Cerebellar nuclear complex (tissue), 1 donor: ENCODE data around the gene GJC2.
"Not testable (repeated sequence)": the region's sequence is repeated elsewhere in the genome, so short reads cannot be mapped to it uniquely, and the experiment has no call there.

Experiments used
- DNase-seq, 2 experiments: peaks; one replicate each; lab custom pipeline; 2025; lab: John Stamatoyannopoulos, UW

The GJC2 gene

DNA sequence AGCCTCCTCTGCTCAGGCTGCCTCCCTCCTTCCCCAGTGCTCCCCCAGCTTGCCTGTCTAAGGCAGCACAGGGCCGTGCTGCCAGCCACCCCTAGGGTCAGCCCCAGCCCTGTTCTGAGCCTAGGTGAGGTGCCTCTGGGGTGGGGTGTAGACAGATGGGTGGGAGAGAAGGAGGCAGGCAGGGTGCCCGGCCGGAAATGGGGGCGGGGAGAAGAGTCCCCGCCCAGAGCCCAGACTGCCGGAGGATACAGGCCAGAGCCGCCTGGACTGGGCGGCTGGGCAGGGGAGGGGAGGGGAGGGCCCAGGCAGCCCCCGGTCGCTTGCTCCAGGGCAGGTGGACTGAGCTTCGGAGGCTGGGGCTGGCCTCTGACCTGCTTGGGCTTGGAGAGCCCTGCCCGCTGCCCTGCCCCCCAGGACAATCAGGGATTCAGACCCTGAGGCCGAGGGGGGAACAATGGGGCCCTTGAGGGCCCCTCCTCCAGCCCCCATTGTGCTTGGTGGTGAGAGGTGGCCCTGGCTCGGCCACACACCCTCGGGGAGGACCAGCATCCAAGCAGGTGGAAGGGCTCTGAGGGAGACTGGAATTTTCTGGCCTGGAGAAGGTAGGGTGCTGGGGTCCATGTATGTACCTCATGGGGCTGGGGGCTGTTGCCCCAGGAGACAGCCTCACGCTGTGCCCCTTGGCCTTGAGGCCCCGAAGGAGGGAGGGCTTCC, at the start of gene GJC2:
Gene GJC2 (plus strand): TSS at position 525 of the 714 bp plus-strand sequence. CDS start 7,829 bp downstream, outside the sequence.
- DNase-seq, result no peak

DNA sequence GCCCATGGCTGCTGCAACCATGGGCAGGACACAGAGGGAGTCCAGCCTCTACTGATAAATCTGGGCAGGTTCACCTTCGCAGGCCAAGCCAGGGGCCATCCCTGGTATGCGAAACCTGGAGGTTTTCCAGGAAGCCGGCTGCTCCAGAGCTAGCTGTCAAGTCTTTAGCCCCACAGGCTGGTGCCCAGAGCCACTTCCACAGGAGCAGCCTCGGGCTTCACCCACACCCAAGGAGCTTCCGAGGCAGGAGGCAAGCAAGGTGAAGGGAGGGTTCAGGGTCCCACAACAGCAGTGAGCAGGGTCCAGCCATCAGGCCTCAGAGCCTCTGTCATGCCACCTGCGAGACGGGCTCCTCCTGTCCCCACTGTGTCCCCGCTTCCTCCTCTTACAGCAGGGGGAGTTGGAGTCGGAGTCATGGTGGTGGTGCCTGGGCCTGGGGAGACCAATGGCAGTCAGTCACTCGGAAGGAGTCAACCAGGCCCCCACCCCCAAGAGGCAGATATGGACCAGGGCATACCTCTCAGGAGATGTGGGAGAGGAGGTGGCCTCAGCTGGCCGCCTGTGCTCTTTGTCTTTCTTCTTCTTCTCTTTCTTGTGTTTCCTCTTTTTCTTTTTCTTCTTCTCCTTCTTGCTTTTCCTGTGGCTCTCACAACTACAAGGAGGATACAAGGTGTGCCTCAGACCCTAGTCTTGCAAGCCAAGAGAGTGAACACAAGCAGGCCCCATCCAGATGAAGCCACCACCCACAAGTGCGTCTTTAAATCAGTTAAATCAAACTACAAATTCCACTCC, 48.7 kb upstream of the GJC2 start:
- no peak for DNase-seq

DNA sequence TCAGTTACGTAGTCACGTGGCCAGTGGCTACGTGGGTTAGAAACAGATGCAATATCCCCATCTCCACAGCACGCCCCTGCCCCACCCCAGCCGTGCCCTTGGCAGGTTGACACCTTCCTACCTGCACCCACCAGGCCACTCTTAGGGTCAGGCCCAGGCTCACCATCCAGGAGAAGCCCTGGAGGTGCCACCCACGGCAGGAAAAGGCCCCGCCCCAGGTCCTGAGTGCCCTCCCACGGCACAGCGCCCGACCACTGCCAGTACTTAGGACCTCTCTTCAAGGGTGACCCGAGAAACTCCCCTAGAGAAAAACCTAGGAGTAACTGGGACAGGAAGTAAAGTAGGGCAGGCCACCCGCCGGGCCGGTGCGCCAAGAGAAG, 48.1 kb upstream of the GJC2 start:
- no peak for DNase-seq

DNA sequence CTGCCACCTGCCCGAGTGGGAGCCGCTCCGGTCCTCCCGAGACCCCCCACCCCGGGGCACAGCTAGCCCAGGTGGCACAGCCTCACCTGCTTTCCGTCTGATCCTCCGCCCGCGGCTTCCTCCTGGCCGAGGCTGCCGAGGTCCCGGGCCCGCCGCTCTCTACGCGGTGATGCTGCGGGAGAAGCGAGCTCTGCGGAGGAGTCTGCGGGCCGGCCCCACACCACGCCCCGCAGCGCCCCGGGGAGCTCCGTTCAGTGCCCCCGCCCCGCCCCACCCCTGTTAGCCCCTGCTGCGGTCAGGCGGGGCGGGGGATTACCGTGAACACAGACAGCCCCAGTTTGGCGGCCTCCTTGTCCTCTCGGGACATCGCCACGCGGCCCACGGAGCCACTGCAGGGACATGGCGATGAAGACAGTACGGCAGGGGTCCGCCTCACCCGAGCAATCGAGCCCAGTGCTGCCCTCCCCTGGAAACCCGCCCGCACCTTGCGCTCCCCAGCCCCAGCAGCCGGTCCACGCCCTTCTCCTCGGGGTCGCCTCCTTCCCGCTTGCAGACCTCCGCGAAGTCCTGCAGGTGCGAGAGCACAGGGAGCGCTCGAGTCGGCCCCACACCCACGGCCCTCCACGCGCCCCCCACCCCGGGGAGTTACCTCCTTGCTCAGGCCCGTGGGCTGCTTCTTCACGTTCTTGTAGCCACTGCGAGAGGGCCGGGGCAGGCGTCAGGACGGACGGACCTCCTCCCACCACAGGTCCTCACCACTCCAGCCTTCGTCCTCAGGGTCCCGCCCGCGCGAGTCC, 47.5 kb upstream of the GJC2 start:
- no peak for DNase-seq

DNA sequence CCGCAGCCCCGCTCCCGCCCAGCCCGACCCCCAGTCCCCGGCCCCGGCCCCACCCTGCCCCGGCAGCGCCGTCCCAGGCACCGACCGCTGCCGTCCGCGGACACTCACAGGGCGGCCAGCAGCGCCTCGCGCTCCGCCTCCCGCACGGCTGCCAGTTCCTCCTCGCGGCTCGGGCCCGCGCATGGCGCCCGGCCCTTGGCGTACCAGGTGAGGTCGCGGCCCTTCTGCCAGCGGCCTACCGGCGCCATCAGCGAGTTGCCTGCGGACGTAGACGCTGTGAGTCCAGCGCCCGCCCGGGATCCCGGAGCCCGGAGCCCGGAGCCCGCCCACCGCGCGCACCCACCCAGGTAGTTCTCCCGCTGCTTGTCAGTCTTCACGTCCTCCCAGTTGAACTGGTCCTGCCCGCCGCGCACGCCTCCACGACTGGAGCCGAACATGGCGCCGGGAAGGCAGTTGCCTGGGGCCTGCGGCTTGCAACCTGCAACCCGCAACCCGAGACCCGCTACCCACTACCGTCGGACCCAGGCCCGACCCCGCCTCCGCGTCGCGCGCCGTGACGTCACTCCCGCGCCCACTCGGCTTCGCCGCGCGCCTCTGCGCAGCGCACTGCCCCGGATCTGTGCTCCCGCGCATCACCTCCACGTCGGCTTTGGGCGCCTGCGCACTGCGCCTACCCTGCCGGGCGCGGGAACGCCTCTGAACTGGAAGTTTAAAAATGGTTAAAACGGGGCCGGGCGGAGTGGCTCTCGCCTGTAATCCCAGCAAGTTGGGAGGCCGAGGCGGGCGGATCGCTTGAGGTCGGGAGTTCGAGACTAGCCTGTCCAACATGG, 46.7 kb upstream of the GJC2 start, which contains the start of gene C1orf35:
Gene C1orf35 (minus strand): TSS at position 535 of the 830 bp plus-strand sequence. CDS start 98 bp downstream, at position 437.
- peak in 1 of 2 experiments; percentile 19 for DNase-seq

DNA sequence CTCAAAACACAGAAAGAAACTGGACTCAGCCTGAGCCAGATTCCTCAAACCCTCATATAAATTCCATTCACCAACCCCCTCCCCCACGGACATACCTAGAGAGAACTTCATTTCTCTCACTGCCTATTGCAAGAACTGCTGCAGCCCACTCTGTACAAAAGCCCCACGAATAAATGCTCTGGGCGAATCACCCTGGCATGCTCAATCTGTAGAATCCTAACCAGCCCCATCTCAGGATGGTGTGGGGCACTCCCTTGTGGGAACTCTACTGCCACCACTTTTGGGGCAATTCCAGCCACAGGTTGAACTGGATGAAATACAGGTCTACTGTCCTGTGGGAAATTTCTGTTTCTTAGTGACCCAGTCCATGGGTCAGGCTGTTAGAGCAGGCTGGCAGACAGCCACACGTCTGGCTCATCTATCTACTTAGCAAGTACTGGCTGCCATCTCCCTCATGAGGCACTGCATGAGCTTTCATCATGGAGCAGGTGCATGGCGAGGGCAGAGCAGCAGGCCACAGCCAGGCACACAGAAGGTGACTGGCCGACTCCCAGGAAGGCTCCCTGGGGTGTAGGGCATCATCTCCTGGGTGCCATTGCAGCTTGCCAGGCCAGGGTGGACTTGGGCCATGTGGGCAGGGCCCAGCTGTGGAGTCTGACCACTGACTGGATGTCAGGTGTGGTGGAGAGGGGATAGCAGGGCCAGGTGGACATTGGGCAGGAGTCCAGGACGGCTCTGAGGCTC, 45.0 kb upstream of the GJC2 start:
- DNase-seq, result no peak

DNA sequence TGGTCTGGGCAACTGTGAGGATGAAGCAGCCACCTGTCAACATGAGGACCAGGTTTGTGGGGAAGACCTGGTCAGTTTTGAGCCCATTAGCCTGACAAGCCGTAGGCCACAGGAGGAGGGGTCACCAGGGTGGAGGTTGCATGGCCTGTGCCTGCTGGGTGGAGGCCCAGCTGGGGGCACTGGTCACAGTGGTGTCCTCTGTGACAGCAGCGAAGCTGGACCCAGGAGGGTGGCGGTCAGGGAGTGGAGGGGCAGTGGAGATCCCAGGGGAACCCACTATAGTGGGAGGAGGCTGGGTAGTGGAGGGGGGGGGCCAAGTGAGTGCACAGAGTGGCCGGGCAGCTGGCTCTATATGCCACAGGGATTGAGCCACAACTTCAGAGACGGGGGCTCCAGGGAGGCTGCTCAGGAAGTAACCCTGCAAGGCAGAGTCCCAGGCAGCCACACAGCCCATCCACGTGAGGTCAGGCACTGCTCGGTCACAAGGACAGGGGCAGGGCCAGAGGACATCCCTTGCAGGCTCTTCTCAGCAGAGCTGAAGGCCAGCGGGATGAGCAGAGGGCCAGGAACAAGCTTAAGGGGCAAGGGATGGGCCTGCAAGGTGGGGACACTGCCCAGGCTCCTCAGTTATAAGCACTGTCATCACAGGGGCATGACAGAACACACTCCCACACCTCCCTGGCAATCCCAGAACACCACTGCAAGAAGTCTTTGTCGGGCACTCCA, 44.3 kb upstream of the GJC2 start:
- no peak for DNase-seq

DNA sequence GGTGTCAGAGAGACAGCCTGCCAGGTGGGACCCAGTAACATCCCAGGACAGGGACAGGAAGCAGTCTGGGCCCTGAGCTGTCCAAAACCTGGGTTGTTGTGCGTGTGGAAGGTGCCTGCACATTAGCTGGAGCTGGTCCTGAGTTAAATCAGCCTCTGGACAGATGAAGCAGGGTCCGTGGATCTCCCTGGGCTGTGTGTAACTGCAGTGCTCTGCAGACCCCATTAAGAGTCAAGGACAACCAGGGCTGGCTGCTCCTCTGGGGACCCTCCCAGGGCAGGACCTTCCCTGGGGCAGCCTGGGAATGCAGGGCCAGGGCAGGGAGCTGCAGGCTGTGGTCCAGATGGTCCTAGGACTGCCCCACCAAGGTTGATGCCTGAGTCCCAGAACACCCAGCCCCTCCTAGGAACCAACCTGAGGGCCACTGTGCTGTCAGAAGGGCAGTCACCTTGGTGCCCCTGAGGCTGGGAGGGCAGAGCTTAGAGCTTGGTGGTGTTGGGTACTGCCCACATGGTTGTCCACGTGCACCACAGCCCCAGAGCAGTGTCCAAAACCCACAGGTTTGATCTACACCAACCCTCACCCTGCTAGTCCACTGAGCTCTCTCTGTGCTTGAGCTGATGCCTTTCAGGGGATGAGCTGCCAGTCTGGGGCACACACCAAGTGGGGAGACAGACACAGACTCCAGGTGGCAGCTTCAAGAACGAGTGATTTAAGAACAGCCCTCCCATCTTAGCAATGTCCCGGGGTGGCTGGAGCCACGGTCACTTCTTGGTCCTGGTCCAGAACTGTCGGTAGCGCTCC, 43.5 kb upstream of the GJC2 start:
- DNase-seq, result no peak

DNA sequence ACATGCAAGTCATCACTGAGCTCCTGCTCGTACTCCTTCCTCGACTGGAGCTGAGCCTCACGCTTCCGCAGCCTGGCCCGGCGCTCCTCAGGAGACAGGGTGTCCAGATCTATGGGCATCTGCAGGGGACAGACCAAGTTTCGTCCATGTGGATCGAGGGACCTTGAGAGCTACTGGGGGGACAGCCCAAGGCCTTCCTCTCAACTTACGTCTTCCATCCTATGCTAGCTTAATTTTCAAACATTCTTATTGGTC, 43.0 kb upstream of the GJC2 start:
- DNase-seq, result no peak

DNA sequence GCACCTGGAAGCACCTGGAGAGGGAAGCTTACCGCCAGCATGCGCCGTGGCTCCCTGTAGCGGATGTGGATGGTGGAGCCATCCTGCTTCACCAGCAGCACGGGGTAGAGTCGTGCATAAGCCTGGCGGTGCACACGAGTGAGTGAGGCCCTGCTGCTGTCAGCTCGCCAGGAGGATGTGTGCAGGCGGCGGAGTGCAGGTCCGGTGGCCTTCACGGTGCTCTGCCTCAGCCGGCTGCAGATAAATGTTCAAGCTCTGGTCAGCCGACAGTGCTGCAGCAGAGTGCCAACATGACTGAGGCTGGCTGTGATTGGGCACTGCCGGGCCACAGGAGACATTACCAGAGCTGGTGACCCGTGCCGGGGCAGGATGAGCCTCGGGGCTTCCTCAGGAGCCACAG, 42.1 kb upstream of the GJC2 start:
- DNase-seq, result no peak

DNA sequence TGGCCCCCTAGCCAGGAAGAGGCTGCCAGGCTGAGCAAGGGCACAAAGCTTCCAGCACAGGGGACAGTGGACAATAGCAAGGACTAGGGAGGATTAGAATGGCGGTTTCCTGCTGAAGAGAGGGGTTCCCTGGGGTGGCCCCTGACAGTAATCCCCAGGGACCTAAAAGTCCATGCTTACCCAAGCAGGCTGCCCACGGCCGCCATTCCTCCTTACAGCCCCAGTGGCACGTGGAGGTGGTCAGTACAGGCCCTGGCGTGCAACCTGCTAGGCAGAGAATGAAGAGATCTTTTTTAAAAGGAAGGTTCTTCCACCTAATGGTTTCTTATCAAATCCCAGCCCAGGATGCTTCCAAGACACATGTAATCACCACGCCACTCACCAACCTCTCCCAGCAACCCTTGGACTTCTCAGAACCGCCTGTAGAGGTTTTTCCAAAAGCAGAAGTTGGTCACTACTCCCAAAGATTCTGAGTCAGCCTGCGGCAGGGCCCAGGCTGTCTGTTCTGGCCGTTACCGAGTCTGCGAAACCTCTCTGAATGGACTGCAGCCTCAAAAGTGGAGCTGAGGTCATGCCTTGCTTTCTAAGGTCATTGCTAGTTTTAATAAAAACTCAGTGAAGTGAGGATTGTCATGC, 41.6 kb upstream of the GJC2 start:
- no peak for DNase-seq

DNA sequence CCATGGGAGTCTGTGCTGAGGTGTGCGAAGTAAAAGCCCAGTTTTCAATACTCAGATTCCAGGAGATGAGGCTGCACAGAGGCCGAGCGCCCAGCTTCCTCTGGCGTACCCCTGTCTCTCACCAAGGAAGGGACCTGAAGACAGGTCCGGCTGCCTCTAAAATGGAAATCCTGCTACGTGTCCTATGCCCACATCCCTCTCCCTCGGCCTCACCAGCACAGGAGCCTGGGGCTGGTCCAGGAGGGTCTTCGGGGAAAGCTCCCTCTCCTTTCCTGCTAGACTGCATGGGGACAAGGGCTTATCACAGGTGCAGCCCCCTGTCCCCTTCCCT, 41.0 kb upstream of the GJC2 start:
- no peak for DNase-seq

DNA sequence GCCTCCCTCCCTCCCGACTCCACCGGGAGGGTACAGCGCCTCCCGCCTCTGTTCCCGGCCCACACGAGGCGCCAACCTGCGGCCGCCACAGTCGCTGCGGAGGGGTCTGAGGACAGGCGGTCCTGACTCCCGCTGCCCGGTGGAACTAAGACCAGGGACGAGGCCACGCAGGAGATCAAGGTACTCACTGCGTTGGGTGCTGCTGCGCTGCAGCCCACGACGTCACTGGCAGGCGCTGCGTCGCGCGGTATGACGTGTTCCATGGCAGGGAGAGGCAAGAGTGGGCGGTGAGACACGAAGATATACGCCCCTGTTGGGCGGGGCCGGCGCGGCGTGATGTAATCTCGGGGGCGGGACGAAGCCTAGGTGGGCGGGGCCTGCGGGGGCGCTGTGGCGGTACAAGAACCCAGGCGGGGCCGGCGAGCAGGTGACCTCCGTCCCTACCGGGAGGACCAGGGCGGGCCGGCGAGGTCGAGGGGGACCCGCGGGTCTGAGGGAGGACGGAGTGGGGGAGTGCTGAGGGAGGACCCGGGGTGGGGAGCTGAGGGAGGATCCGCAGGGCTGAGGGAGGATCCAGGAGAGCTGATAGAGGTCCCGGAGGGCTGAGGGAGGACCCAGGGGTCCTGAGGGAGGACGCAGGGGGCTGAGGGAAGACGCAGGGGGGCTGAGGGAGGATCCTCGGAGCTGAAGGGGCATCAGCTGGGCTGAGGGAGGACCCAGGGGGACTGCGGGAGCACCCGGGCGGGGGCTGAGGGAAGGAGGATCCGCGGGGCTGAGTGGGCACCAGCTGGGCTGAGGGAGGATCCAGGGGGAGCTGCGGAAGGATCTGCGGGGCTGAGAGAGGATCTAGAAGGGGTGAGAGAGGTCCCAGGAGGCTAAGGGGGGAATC, 40.4 kb upstream of the GJC2 start, which contains the start of gene MRPL55:
Gene MRPL55 (minus strand): TSS at position 227 of the 889 bp plus-strand sequence. CDS start 1,039 bp downstream, outside the sequence.
- peak; percentile 96 for DNase-seq

DNA sequence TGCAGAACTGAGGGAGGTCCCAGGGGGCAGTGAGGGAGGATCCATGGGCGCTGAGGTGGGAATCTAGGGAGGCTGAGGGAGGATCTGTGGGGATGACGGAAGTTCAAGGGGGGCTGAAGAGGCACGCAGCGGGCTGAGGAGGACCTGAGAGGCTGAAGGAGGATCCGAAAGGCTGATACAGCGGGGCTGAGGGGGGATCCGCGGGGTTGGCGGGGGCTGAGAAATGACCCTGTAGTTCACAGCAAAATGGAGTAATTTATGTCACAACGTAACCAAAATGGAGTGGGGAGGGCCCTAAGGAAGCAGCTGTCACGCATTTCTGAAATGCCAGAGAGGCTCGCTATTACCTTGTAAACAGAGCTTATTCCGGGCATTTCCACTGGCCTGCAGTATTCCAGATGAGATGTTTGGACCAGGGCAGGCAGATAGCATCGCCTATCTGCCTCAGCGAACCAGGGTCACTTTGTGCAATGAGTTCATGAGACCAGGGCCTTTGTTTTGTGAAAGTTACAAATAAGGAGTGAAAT, 39.7 kb upstream of the GJC2 start:
- no peak for DNase-seq

DNA sequence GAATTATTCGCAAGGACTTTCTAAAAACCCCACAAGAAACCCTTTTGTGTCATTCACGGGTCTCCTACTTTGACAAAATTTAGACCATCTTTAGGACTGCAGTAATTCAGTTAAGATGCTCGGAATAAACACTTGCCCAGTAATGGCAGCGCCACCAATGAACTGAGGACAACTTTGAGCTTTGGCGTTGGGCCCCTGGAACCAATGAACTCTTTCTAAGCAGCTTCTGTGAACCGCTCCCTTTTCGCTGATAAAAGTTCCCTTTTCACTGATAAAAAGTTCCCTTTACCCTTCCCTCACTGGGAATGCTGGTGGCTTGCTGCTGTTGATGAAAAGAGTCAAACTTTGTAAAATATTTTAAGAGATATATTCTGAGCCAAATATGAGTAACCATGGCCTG, 39.2 kb upstream of the GJC2 start:
- no peak for DNase-seq

DNA sequence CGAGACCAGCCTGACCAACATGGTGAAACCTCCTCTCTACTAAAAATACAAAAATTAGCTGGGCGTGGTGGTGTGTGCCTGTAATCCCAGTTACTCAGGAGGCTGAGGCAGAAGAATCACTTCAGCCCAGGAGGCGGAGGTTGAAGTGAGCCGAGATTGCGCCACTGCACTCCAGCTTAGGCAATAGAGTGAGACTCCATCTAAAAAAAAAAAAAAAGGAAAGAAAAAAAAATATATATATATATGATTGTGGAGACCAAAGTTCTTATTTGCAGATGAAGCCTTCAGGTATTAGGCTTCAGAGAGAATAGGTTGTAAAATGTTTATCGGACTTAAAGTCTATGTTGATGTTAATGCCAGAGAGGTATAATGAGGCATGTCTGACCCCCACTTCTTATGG, 38.4 kb upstream of the GJC2 start:
- not testable (repeated sequence) for DNase-seq

DNA sequence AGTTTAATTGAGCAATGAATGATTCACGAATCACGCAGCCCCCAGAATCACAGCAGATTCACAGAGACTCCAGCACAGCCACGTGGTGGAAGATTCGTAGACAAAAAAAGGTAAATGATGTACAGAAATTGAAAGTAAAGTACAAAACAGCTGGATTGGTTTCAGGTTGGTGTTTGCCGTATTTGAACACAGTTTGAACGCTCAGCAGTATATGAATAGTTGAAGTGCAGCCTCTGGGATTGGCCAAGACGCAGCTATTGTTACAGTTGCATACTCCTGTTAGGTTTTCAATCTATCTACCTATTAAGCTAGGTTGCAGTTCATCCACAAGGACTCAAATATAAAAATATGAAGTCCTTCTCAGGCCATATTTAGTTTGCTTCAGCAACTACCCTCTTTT, 37.6 kb upstream of the GJC2 start:
- DNase-seq, result no peak

DNA sequence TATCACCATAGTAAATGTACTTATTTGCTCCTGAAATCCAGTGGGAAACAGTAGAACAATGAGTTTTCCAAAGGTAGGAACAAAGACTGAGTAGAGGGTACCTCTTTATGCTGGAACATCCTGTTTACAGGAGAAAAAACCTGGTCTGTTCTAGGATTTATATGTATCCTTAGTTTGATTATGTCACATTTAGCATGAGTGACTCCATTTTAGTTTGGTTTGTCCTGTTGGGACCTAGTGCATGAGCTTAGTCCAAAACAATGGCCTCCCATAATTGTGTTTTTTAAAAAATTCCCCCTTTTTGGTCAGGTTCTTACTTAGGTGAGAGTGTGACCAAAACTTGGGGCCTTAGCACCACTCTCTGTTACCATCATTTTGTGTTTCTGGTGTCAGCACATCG, 37.1 kb upstream of the GJC2 start:
- no peak for DNase-seq
